Lung (tissue), 12 donors: ENCODE results near the gene TGFB1I1. TPM values are rescaled to one million over a fixed set of nuclear protein-coding genes. Genes with fewer than 3 reads are reported as not detected.

Experiments
- ATAC-seq: fragments of 200-7000 bp; cut with Tn5 transposase; one replicate; pipeline ENCODE4 v1.9.1; 2020; ENCODE audit warnings: moderate number of reproducible peaks; ENCODE audit not compliant: insufficient read depth, low FRiP score
- DNase-seq, 3 donors: peaks; one replicate each; pipeline ENCODE4 v3.0.0-alpha.2; 2013 to 2017
- H3K27ac ChIP-seq, 2 donors: one replicate each; pipeline ENCODE4 v1.5.1; 2013; ENCODE audit warnings: mild to moderate bottlenecking in 2 of 2, moderate library complexity in 2 of 2, control low read depth in 1 of 2, inconsistent platforms in 1 of 2, low read depth in 1 of 2, low read length in 1 of 2
- H3K27me3 ChIP-seq, 3 donors: one replicate each; pipeline ENCODE4 v1.5.1; 2013; ENCODE audit warnings: low read length in 2 of 3; ENCODE audit not compliant: control insufficient read depth in 3 of 3, insufficient read depth in 3 of 3
- H3K36me3 ChIP-seq, 4 donors: one replicate each; pipeline ENCODE4 v1.5.1; 2013; ENCODE audit warnings: low read length in 4 of 4, mild to moderate bottlenecking in 1 of 4, moderate library complexity in 1 of 4; ENCODE audit not compliant: control insufficient read depth in 4 of 4, insufficient read depth in 4 of 4
- H3K4me1 ChIP-seq, 5 donors: one replicate each; pipeline ENCODE4 v1.5.1; 2013; ENCODE audit warnings: low read length in 5 of 5, mild to moderate bottlenecking in 2 of 5, moderate library complexity in 1 of 5; ENCODE audit not compliant: control insufficient read depth in 5 of 5, insufficient read depth in 5 of 5
- H3K4me3 ChIP-seq: one replicate; pipeline ENCODE4 v1.5.1; 2013; ENCODE audit warnings: mild to moderate bottlenecking, control low read depth, moderate library complexity
- H3K9ac ChIP-seq, 2 donors: one replicate each; pipeline ENCODE4 v1.5.1; 2013; ENCODE audit warnings: low read length in 2 of 2, control low read depth in 1 of 2; ENCODE audit not compliant: insufficient read depth in 1 of 2
- H3K9me3 ChIP-seq, 4 donors: one replicate each; pipeline ENCODE4 v1.5.1; 2013; ENCODE audit warnings: low read length in 3 of 4, mild to moderate bottlenecking in 1 of 4, moderate library complexity in 1 of 4; ENCODE audit not compliant: control insufficient read depth in 4 of 4, insufficient read depth in 3 of 4
- CTCF ChIP-seq: IDR thresholded peaks from 2 replicates; pipeline ENCODE4 v1.5.1; 2012; ENCODE audit warnings: mild to moderate bottlenecking; ENCODE audit errors: control extremely low read depth, extremely low read depth
- WGBS, 2 donors: extraction: QIAGEN DNeasy Blood & Tissue Kit; methylation state at CpG; one replicate each; pipeline ENCODE4 v1.1.7; 2013; 5-methylcytosine and 5-hydroxymethylcytosine counted together
- polyA plus RNA-seq, 2 donors: library from polyadenylated mRNA; stranded (reverse); fragments of 200-250 nt; gene quantifications; one replicate each; pipeline ENCODE4 v1.2.1, GENCODE V29; 2013
- total RNA-seq, 2 donors: library from RNA; depleted of rRNA in 1 of 2; stranded (reverse); fragments of >200 nt in 1 of 2; gene quantifications; one replicate each; pipeline ENCODE4 v1.2.1, GENCODE V29; 2014 to 2021
- donor health status: control.
- donor health status: control.
- donor health status: Bipolar disorder and iron deficiency.
- donor health status: healthy.
- donor health status: DM: yes; HTN: yes; CAD: no.

TGFB1I1 gene
- total and polyA plus RNA-seq, 4 donors = 25.1 to 58.9 (median 37.6) TPM

GRCh38 chr16:31464348-31464769, 7.6 kb upstream of the TGFB1I1 start:
- Histone ChIP-seq H3K9me3 (no peaks in the 10 kb centered on the region), H3K27ac (no peak overlapping the region), H3K4me3 (no peak overlapping the region), H3K36me3 (peaks cover 3 to 39% (median 9%) of the 10 kb centered on the region in 4 donors), H3K27me3 (no peaks in the 10 kb centered on the region), H3K9ac (no peak overlapping the region), H3K4me1 (peaks cover 0 to 8% (median 5%) of the 10 kb centered on the region in 5 donors)
- WGBS, 2 donors = 95 to 97% methylated on average over 36 of the region's 36 CpGs
- ATAC-seq (no peak), DNase-seq (no peak)
- TF ChIP-seq CTCF = no peak

GRCh38 chr16:31464781-31465260, 7.1 kb upstream of the TGFB1I1 start:
- H3K36me3 ChIP-seq = peaks cover 3 to 39% (median 9%) of the 10 kb centered on the region in 4 donors
- no peak overlapping the region for H3K4me3 ChIP-seq
- H3K9ac ChIP-seq = no peak overlapping the region
- DNase-seq = no peak
- H3K4me1 ChIP-seq = peaks cover 0 to 8% (median 5%) of the 10 kb centered on the region in 5 donors
- no peaks in the 10 kb centered on the region for H3K9me3 ChIP-seq
- WGBS, 2 donors = 93 to 95% methylated on average over 14 to 17 of the region's 17 CpGs
- ATAC-seq = no peak
- H3K27me3 ChIP-seq = no peaks in the 10 kb centered on the region
- H3K27ac ChIP-seq = no peak overlapping the region
- no peak for TF ChIP-seq CTCF

GRCh38 chr16:31465788-31466370, 6.1 kb upstream of the TGFB1I1 start:
- no peak for ATAC-seq
- no peak for TF ChIP-seq CTCF

More at GRCh38 chr16:31465788-31466370, 6.1 kb upstream of the TGFB1I1 start:
- no peaks in the 10 kb centered on the region for H3K27me3 ChIP-seq
- peaks cover 0 to 2% (median 0%) of the 10 kb centered on the region in 5 donors for H3K4me1 ChIP-seq
- H3K9me3 ChIP-seq = no peaks in the 10 kb centered on the region
- no peak for DNase-seq
- no peak overlapping the region for H3K27ac ChIP-seq
- no peak overlapping the region for H3K4me3 ChIP-seq
- no peak overlapping the region for H3K9ac ChIP-seq
- 73 to 94% methylated on average over 20 of the region's 20 CpGs for WGBS, 2 donors
- H3K36me3 ChIP-seq = peaks cover 3 to 39% (median 9%) of the 10 kb centered on the region in 4 donors
